Loucy (cell line): ENCODE data around the gene TRIM13.

ENCODE experiments used
- EZH2phosphoT487 ChIP-seq: fragments of 200-600 bp; IDR thresholded peaks from 2 replicates; pipeline ENCODE4 v1.6.1; 2018; ENCODE audit warnings: antibody characterized with exemption, mild to moderate bottlenecking, moderate library complexity, borderline replicate concordance
- TF ChIP-seq, protein P1 (sequence below): fragments of 200-600 bp; sonication (generic); conservative IDR thresholded peaks from 2 replicates; pipeline ENCODE4 v1.5.1; 2014; ENCODE audit warnings: mild to moderate bottlenecking, antibody characterized with exemption, low read length

DNA sequence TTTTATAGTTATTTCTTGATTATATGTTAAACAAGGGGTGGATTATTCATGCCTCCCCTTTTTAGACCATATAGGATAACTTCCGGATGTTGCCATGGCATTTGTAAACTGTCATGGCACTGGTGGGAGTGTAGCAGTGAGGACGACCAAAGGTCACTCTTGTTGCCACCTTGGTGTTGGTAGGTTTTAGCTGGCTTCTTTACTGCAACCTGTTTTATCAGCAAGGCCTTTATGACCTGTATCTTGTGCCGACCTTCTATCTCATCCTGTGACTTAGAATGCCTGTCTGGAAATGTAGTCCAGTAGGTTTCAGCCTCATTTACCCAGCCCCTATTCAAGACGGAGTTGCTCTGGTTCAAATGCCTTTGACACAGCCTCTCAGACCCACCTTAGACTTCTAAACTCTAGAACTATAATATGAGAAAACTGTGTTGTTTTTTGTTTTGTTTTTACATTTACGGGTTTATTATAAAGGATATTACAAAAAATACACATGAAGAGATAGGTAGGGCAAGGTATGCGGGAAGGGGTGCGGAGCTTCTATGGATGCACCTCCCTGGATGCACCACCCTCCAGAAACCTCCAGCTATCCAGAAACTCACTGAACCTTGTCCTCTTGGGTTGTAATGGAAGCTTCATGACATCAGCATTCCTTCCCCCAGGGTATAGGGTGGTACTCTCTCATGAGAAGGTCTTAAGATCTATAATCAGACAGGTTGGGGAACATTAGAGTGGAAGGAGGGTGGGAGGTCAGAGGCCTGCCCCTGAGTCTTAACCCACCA lies 44.9 kb upstream of the TRIM13 start:
- TF ChIP-seq, protein P1, sequence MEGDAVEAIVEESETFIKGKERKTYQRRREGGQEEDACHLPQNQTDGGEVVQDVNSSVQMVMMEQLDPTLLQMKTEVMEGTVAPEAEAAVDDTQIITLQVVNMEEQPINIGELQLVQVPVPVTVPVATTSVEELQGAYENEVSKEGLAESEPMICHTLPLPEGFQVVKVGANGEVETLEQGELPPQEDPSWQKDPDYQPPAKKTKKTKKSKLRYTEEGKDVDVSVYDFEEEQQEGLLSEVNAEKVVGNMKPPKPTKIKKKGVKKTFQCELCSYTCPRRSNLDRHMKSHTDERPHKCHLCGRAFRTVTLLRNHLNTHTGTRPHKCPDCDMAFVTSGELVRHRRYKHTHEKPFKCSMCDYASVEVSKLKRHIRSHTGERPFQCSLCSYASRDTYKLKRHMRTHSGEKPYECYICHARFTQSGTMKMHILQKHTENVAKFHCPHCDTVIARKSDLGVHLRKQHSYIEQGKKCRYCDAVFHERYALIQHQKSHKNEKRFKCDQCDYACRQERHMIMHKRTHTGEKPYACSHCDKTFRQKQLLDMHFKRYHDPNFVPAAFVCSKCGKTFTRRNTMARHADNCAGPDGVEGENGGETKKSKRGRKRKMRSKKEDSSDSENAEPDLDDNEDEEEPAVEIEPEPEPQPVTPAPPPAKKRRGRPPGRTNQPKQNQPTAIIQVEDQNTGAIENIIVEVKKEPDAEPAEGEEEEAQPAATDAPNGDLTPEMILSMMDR, result no peak
- TF ChIP-seq EZH2phosphoT487, result no peak
